Esophagus muscularis mucosa (tissue), 4 donors: ENCODE measurements around the gene NXT1. TPM values are rescaled to one million over a fixed set of nuclear protein-coding genes. Genes with fewer than 3 reads are reported as not detected.

ENCODE experiments used
- DNase-seq: peaks from one replicate; pipeline ENCODE4 v3.0.0-alpha.2; 2017; ENCODE audit errors: extremely low spot score
- H3K27ac ChIP-seq, 4 donors: fragments of 200-600 bp; sonication (generic); replicated peaks in 1 of 4; 1 replicate in 3 of 4; 2 replicates in 1 of 4; pipeline ENCODE4 v1.5.1; 2016 to 2019; ENCODE audit warnings: mild to moderate bottlenecking in 1 of 4
- H3K27me3 ChIP-seq, 4 donors: fragments of 200-600 bp; sonication (generic); one replicate each; pipeline versions ENCODE4 v1.5.1 to v1.6.0; 2016 to 2019
- H3K36me3 ChIP-seq, 4 donors: fragments of 200-600 bp; sonication (generic); one replicate each; pipeline ENCODE4 v1.5.1; 2016 to 2019
- H3K4me1 ChIP-seq, 4 donors: fragments of 200-600 bp; sonication (generic); one replicate each; pipeline ENCODE4 v1.5.1; 2016 to 2019
- H3K4me3 ChIP-seq, 4 donors: fragments of 200-600 bp; sonication (generic); 1 replicate in 2 of 4; 2 replicates in 2 of 4; pipeline ENCODE4 v1.5.1; 2016 to 2019; ENCODE audit warnings: mild to moderate bottlenecking in 4 of 4, moderate library complexity in 1 of 4
- H3K9me3 ChIP-seq, 4 donors: fragments of 200-600 bp; sonication (generic); 1 replicate in 3 of 4; 2 replicates in 1 of 4; pipeline ENCODE4 v1.5.1; 2016 to 2019
- CTCF ChIP-seq, 3 experiments: fragments of 200-600 bp in 2 of 3; fragments of 450-650 bp in 1 of 3; sonication (generic) in 2 of 3; IDR thresholded peaks; one replicate each; pipeline ENCODE4 v1.5.1; 2017 to 2019; ENCODE audit warnings: antibody characterized with exemption in 3 of 3, mild to moderate bottlenecking in 2 of 3, moderate library complexity in 1 of 3
- EP300 ChIP-seq: sonication (generic); formaldehyde crosslinking; IDR thresholded peaks from one replicate; pipeline ENCODE4 v1.6.1; 2017; ENCODE audit warnings: antibody characterized with exemption
- POLR2A ChIP-seq: fragments of 450-650 bp; IDR thresholded peaks from one replicate; pipeline ENCODE4 v1.6.1; 2017; ENCODE audit warnings: antibody characterized with exemption, moderate library complexity, mild to moderate bottlenecking, low read depth
- POLR2AphosphoS5 ChIP-seq, 2 donors: sonication (generic); formaldehyde crosslinking; IDR thresholded peaks; one replicate each; pipeline ENCODE4 v1.6.1; 2017; ENCODE audit warnings: antibody characterized with exemption in 2 of 2
- WGBS: methylation state at CpG from one replicate; pipeline ENCODE4 v1.1.5; 2018; 5-methylcytosine and 5-hydroxymethylcytosine counted together
- intact Hi-C: fragments of 100-400 bp; cut with DNase I; formaldehyde crosslinking; loops from one replicate; pipeline ENCODE4 v1.15.1; 2023
- total RNA-seq, 4 donors: library from RNA; depleted of rRNA; stranded (reverse); fragments of >200 nt; gene quantifications; one replicate each; pipeline versions ENCODE4 v1.1.0 to v1.2.1, GENCODE V29; 2016

Gene NXT1
- total RNA-seq, 4 donors from 2014 or later: 19.5 to 59.0 (median 27.4) TPM

- 68% methylated on average over 7 of the region's 7 CpGs for WGBS
- peaks cover 37 to 46% (median 40%) of the 10 kb centered on the region in 4 donors for H3K4me1 ChIP-seq
- H3K9me3 ChIP-seq: no peaks in the 10 kb centered on the region
- intact Hi-C loops: no loop called here
- H3K27me3 ChIP-seq: no peaks in the 10 kb centered on the region
- peaks cover 10 to 19% (median 17%) of the 10 kb centered on the region in 4 donors for H3K36me3 ChIP-seq
- H3K27ac ChIP-seq: peak overlapping the region; percentile 93 to 97 (median 97)
- no peak for DNase-seq
- TF ChIP-seq POLR2AphosphoS5 (IDR thresholded peaks at IDR 0.05) (no peak), EP300 (no peak), POLR2A (no peak), CTCF (IDR thresholded peaks at IDR 0.05) (no peak)
- H3K4me3 ChIP-seq: no peak overlapping the region
These were observed 8.5 kb downstream of the NXT1 start for GRCh38 chr20:23358923-23359593.

GRCh38 chr20:23360531-23360930 lies 9.9 kb downstream of the NXT1 start:
- Histone ChIP-seq H3K9me3 (no peaks in the 10 kb centered on the region), H3K4me1 (peaks cover 39 to 57% (median 51%) of the 10 kb centered on the region in 4 donors), H3K4me3 (no peak overlapping the region), H3K27me3 (no peaks in the 10 kb centered on the region), H3K27ac (peak overlapping the region; percentile 96 to 100 (median 99)), H3K36me3 (peaks cover 9 to 19% (median 14%) of the 10 kb centered on the region in 4 donors)
- TF ChIP-seq POLR2A (no peak), CTCF (IDR thresholded peaks at IDR 0.05) (no peak), EP300 (no peak), POLR2AphosphoS5 (IDR thresholded peaks at IDR 0.05) (no peak)
- no peak for DNase-seq
- intact Hi-C loops: loop anchor here (5.0 kb wide), 1 partner anchor 272 kb away; no protein-coding TSS in a partner anchor
- WGBS: 50% methylated on average over 1 of the region's 1 CpG

- H3K27ac ChIP-seq: peak overlapping the region; percentile 96 to 100 (median 99)
- TF ChIP-seq POLR2A (no peak), POLR2AphosphoS5 (IDR thresholded peaks at IDR 0.05) (no peak), CTCF (IDR thresholded peaks at IDR 0.05) (no peak)
- H3K4me3 ChIP-seq: peak overlapping the region; percentile 79 to 85 (median 83)
- no peaks in the 10 kb centered on the region for H3K9me3 ChIP-seq
- H3K27me3 ChIP-seq: no peaks in the 10 kb centered on the region
- intact Hi-C loops: loop anchor here (5.0 kb wide), 1 partner anchor 271 kb away; no protein-coding TSS in a partner anchor
- H3K4me1 ChIP-seq: peaks cover 44 to 63% (median 56%) of the 10 kb centered on the region in 4 donors
- H3K36me3 ChIP-seq: peaks cover 11 to 20% (median 17%) of the 10 kb centered on the region in 4 donors
- 4% methylated on average over 8 of the region's 8 CpGs for WGBS
- DNase-seq: no peak
These were observed 10.5 kb downstream of the NXT1 start for GRCh38 chr20:23361119-23361475.

- peaks cover 48 to 67% (median 60%) of the 10 kb centered on the region in 4 donors for H3K4me1 ChIP-seq
- peak within 1 kb of the TSS; percentile 79 to 85 (median 83) for H3K4me3 ChIP-seq
- TF ChIP-seq POLR2A: peak; percentile 96
- peak; percentile 100 for TF ChIP-seq POLR2AphosphoS5 (IDR thresholded peaks at IDR 0.05)
- peak; percentile 7 to 11 (median 10) for TF ChIP-seq CTCF (IDR thresholded peaks at IDR 0.05)
- TF ChIP-seq EP300: peak; percentile 75
- H3K27me3 ChIP-seq: no peaks in the 10 kb centered on the region
- peak within 1 kb of the TSS; percentile 96 to 100 (median 99) for H3K27ac ChIP-seq
- no peaks in the 10 kb centered on the region for H3K9me3 ChIP-seq
- H3K36me3 ChIP-seq: peaks cover 11 to 20% (median 17%) of the 10 kb centered on the region in 4 donors
- WGBS: 0% methylated on average over 8 of the region's 114 CpGs
- DNase-seq: peak; percentile 99
- intact Hi-C loops: loop anchor here (5.0 kb wide), 1 partner anchor 271 kb away; no protein-coding TSS in a partner anchor
These were observed 11.1 kb downstream of the NXT1 start, which contains the start of gene GZF1 for GRCh38 chr20:23361476-23362391. Gene GZF1 (plus strand): TSS chr20:23362182. CDS start chr20:23364384, 2,202 bp downstream.
